Activated gamma-delta T cell treated with Interleukin-2 at 50 U/mL for 16 hours (primary cell): ENCODE results near the gene ZCCHC7.
"Not testable (repeated sequence)": the region's sequence is repeated elsewhere in the genome, so short reads cannot be mapped to it uniquely, and the experiment has no call there.

ENCODE experiments used
- DNase-seq: peaks from one replicate; pipeline ENCODE4 v3.0.0-alpha.2; 2020

The ZCCHC7 gene

DNA sequence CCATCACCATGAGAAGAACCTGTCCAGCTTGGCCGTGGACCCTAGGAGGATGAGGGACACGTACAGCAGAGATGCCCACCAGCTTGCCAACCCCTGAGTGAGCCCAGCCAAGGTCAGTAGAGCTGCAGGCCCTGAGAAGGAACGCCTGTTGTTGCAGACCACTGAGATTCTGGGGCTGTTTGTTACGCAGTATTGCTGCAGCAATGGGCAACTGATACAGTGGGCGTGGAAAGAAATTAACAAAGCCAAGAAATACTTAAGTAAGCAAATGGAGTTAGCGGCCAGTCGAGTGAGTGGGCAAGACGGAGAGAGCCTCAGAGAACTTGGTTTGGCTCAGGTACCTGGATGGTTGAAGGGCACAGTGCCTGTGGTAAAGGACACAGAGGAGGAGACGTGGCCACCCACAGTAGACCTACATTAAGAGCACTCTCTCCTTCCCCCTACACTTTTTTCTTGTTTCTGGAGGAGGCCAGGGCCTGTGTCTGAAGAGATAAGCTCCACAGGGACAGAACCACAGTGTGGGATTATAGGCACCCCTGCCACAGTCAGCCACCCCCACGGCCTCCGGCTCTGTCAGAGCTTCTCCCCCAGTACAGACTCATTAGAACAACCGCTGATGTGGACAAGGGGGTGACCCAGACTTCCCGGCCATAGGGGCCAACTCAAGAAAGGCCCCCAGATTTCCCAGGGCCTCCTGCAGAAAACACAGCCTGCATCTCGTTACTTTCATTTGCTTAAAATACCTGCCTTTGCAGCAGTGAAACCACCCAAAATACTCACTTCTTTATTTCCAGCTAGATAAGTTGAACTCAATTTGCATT lies 262.0 kb downstream of the ZCCHC7 start:
- no peak for DNase-seq

DNA sequence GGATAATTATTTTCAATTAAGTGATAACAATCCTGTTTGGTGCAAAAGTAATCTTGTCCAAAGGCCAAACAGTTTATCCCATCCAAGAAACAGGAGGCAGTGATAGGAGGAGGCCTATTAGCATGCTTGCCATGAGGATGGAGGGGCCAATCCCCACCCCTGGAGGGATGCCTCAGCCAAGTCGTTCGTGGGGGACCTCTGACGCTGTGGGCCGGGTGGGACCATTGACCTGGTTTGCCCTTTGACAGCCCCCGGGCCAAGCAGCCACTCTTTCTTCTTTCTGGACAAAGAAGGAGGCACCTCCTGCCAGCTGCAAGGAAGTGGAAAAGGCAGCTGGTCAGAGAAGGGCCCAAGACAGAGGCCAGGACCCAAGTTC lies 262.6 kb downstream of the ZCCHC7 start:
- no peak for DNase-seq

GRCh38 chr9:37383393-37383792 lies 263.0 kb downstream of the ZCCHC7 start:
- no peak for DNase-seq

GRCh38 chr9:37383876-37384746 lies 263.7 kb downstream of the ZCCHC7 start:
- DNase-seq = no peak

DNA sequence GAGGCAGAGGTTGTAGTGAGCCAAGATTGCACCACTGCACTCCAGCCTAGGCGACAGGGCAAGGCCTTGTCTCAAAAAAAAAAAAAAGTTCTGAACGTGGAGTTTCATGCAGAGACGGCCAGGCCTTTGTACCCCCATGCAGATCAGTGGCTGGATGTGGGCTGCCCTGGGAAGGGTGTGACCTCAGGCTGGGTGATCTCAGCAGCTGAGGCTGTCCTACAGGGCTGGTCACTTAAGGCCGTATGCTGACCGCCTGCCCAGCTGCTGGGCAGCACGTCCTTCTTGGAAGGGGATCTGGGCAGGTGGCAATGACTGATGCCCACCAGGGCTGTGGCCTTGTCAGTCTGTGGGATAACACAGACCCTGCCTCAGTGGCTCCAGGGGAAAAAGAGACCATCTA lies 264.9 kb downstream of the ZCCHC7 start:
- DNase-seq = no peak

DNA sequence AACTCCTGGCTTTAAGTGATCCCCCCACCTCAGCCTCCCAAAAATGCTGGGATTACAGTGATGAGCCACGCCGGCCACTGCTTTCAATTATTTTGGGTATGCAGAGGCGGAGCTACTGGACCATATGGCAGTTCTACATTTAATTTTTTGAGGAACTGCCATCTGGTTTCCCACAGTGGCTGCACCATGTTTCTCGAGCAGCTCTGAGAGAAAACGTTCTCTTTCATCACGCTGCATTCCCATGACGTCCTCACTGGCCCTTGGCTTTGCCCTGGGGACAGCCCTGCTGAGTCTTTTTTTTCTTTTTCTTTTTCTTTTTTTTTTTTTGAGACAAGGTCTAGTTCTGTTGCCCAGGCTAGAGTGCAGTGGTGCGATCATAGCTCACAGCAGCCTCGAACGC lies 266.6 kb downstream of the ZCCHC7 start:
- no peak for DNase-seq

DNA sequence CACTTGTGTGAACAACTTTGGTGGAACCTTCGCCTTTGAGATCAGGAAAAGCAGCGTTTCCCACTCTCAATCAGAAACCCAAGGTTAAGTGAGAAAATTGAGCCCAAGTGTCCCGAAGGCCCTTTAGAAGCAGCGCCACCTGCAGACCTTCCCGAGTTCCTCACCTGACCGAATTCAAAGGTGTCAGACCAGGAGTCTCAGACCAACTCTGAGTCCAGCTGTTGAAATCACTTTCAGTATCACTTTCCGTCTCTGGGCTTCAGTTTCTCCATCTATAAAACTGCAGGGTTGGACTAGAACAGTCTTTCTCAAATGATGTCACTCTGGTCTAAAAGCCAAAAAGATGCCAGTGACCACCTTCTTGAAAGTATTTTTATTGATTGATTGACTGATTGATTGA lies 270.4 kb downstream of the ZCCHC7 start:
- DNase-seq = peak; percentile 9

- DNase-seq = no peak
These were observed 271.9 kb downstream of the ZCCHC7 start for GRCh38 chr9:37392272-37392671.

- no peak for DNase-seq
These were observed 274.9 kb downstream of the ZCCHC7 start for GRCh38 chr9:37395229-37395628.

- no peak for DNase-seq
These were observed 275.3 kb downstream of the ZCCHC7 start for GRCh38 chr9:37395663-37396062.

DNA sequence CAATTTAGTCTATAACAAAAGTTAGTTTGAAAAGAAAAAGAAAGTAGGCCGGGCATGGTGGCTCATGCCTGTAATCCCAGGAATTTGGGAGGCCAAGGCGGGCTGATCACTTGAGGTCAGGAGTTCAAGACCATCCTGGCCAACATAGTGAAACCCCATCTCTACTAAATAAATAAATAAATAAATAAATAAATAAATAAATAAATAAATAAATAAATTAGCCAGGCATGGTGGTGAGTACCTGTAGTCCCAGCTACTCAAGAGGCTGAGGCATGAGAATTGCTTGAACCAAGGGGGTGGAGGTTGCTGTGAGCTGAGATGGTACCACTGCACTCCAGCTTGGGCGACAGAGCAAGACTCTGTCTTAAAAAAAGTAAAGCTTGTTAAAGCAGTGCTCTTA lies 277.6 kb downstream of the ZCCHC7 start:
- DNase-seq = not testable (repeated sequence)

DNA sequence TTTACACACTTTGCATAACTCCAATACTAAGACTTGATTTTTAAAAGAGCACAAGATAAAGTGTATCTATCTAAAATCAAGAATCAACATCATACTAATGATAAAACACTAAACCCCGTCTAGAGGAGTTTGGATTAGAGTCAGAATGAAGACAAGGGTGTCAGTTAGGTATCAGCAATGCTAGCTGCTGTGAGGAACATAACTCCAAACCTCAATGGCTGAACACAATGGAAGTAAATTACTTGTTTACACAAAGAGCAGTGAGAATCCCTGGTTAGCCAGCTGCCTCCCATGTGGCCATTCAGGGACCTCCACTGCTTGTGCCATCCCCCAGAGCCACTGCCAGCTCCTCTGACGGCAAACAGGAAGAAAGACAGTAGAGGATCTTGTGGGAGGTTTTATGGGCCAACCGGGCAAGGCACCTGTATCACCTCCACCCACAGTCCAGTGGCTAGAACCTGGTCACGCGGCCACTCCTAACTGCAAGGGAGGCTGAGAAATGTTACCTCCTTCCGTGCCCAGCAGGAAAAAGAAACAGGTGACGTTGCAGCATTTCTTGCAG lies 278.2 kb downstream of the ZCCHC7 start:
- no peak for DNase-seq

DNA sequence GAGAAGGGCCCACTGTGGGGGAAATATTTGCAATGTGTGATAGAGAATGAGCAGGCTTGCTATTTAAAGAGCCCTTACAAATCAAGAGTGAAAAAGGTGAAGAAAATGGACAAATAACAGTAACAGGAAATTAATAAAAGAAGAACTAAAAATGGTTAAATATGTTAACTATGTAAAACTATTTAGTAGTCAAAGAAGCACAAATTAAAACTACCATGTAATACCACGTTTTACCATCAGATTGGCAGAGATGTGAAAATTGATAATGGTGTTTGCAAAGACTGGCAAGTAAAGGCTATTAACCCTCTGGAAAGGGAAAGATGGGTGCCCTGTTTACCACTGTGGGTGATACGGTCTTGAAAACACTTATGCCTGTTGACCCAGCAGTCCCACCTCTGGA lies 279.0 kb downstream of the ZCCHC7 start:
- no peak for DNase-seq

- no peak for DNase-seq
These were observed 284.2 kb downstream of the ZCCHC7 start for GRCh38 chr9:37404590-37404989.

DNA sequence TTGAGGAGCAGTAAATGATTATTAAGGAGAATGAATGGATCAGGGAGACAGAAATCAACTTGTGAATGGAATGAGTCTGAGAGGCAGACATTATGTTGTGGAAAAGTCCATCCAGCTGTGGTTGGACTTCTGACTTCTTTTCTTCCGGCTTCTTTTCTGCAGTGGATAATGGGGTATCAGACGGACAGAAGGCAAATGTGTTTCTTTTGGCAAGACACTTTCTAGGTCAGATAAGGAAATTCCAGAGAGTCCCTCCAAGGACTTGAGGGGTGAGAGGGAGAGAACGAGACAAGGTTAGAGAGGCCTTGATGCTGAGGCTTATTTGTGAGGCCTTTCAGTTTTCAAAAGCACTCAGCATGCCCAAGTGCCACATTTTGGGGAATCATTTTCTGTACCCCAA lies 285.0 kb downstream of the ZCCHC7 start:
- no peak for DNase-seq

DNA sequence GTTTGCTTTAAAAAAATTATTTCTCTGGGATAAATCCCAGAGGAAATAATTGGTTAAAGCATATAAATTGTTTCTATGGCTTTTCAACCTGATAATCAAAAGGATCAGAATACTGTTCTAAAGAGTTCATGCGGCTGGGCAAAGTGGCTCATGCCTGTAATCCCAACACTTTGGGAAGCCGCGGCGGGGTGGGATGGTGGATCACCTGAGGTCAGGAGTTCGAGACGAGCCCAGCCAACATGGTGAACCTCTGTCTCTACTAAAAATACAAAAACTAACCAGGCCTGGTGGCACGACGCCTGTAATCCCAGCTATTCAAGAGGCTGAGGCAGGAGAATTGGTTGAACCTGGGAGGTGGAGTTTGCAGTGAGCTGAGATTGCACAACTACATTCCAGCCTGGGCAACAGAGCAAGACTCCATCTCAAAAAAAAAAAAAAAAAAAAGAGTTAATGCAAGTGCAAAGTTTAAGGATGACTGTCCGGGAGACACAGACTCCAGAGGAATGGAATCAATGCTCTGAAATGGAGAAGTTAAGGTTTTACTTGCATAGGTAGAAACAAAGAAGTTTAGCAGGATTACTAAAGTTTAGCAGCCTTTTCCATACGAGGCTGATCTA lies 285.5 kb downstream of the ZCCHC7 start:
- DNase-seq = no peak

- DNase-seq = no peak
These were observed 286.4 kb downstream of the ZCCHC7 start for GRCh38 chr9:37406603-37407401.

GRCh38 chr9:37407468-37407867 lies 287.1 kb downstream of the ZCCHC7 start:
- no peak for DNase-seq
